HL-60/S4 treated with phorbol 12-myristate 13-acetate at 8.2 ng/mL for 4 days and 3 days (cell line): ENCODE data around the gene GLTPD2.

Source experiments
- in situ Hi-C: fragments of 300-500 bp; cut with MboI; formaldehyde crosslinking; loops from 2 replicates; pipeline ENCODE4 v1.15.0; 2022; ENCODE audit warnings: low sequenced_read_pairs

GLTPD2 gene

DNA sequence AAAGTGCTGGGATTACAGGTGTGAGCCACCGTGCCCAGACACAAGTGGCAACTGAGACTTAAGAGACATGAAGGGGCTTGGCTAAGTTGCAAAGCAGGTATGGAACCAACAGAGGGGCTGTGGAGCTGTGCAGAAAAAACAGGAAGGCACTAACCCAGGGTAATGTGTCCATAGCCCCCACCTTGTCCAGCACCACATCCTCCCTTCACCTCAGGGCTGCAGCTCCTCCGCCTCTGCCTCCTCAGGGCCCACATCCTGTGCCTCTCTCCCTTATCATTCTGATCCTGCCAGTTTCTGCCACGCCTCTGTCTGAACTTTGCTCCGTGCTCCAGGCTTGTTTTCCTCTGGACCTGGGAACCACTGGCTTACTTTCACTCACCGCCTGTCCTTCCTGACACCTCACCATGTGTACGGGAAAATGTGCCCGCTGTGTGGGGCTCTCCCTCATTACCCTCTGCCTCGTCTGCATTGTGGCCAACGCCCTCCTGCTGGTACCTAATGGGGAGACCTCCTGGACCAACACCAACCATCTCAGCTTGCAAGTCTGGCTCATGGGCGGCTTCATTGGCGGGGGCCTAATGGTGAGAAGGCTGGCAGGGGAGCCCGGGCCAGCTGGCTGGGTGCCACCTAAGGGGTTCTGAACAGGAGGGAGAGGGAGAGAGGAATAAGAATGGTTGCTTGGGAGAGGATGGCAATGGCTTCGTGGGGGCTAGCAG is 17.1 kb upstream of the GLTPD2 start, which contains the start of gene TM4SF5:
TM4SF5 (plus strand) TSS at position 368 of the 716 bp plus-strand sequence; CDS start at position 405, 37 bp downstream.
- in situ Hi-C loops = no loop called here

DNA sequence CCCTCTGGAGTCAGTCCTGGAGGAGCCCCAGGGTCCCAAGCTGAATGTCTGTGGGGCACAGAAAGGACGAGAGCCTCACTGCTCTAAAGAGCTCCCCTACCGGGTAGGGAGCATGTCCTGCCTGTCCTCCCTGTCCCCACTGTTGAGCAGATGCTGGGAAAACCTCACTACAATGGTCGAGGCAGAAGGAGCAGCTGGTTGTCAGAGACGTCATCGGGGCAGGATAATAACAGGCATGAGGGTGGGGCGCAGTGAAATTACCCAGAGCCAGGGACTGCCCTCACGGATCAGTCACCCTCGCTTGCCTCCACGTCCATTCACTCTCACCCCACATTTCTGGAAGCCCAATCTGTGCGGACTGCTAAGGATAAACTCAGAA is 16.5 kb upstream of the GLTPD2 start:
- in situ Hi-C loops = no loop called here

DNA sequence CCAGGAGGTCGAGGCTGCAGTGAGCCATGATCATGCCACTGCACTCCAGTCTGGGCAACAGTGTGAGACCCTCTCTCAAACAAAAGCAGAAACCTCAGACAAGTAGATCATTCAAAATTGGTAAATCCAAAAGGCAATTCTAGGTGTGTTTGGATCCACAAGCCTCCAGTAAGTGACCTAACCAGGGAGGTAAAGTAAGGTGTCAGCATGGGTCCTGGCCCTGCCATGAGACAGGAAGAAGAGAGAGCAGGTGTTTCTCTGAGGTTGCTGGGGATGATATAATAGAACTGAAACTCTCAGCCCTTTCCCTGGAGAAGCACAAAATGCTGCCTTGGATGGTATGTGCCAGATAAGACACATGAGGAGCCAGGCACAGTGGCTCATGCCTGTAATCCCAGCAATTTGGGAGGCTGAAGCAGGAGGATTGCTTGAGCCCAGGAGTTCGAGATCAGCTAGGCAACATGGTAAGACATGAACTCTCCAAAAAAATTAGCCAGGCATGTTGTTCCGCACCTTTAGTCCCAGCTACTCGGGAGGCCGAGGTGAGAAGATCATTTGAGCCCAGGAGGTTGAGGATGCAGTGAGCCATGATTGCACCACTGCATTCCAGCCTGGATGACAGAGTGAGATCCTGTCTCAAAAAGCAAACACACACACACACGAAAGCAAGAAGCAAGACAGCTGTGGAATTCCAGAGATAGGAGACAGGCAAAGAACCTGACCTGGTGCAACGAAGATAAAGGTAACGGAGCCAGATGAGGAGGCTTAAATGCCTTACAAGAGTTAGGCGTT is 10.6 kb upstream of the GLTPD2 start:
- in situ Hi-C loops = no loop called here

DNA sequence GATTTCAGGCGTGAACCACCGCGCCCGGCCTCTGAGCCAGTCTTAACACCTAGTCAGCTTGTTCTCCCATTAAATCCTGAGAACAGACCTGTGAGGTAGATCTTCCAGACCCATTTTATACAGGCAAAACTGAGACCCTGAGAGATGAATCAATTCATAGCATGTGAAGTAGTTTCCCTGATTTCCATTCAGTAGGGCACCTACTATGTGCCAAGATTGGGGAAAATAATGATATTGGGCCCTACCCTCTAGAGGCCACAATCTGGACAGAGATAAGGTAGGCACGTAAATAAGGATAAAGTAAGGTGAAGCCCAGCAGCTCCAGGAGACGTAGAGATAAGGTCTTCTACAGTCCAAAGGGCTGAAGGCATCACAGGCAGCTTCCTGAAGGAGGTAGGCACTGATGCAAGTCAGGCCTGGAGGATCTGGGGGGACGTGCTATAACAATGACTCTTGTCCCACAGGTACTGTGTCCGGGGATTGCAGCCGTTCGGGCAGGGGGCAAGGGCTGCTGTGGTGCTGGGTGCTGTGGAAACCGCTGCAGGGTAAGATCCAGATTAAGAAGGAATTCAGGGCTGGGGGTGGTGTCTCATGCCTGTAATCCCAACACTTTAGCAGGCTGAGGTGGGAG is 8.3 kb upstream of the GLTPD2 start:
- in situ Hi-C loops = no loop called here

DNA sequence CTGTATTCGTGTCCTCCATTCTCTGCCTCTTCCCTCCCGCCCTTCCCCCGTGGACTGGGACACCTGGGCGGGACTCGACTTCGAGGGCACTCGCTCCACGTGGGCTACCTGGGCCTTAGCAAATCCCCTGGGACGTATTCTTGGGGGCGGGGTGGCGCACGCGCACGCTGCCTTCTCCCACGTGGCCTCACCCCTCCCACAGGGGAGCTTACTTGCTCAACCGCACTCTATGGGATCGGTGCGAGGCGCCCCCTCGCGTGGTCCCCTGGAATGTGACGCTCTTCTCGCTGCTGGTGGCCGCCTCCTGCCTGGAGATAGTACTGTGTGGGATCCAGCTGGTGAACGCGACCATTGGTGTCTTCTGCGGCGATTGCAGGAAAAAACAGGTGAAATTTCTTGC is 6.1 kb upstream of the GLTPD2 start:
- in situ Hi-C loops = no loop called here

DNA sequence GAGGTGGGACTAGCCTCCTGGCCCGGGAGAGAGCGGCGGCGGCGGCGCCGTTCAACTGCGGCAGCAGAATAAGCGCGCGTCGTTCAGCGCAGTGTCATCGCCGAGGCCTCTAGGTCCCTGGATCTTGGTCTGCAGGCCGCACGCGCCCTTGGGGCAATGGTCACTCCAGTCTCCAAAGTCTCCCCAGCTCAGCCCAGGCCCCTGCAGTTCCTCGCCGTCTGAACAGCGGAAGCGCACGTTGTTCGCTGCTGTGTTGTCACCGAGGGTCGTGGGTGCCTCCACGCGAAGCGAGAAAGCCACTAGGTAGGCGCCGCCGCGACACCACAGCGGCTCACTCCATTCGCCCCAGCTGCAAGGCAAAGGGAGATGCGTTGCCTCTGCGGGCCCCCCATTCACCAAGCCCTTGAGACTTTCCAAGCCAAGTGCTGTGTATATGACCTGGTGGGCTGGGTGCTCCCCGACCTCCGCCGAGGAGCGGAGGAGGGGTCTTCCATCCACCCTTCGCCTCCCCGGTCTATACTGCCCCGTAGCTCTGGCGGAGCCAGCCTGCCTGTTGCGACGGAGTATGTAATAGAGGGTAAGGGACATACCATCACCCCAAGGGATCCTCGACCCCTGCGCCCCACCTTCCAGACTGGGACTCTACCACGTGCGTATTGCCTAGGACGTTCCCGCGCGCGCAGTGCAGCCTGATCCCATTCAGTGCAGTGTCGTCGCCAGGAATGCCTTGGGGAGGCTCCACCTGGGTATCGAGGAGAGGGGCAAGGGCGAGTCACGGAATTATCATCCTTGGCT is 3.3 kb upstream of the GLTPD2 start:
- in situ Hi-C loops = no loop called here

DNA sequence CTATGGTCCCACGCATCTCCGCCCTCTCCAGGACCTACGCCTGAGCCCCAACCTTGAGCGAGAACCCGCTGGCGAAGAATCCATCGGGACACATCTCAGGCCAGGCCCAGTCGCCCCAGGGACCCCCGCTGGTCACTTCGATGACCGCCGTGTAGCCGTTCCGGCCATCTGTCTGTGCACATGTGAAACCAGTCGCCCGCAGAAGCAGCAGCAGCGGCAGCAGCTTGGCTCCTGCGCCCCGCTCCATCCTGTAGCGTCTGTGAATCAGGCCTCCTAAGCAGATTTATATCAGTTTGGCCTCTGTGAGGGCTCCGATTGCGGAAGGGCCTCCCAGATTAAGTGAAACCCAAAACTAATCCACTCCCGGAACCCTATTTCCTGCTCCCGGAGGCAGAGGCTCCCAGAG is 2.7 kb upstream of the GLTPD2 start, which contains the start of gene VMO1:
VMO1 (minus strand) TSS at position 259 of the 406 bp plus-strand sequence; CDS start at position 247, 12 bp downstream.
- in situ Hi-C loops = no loop called here

DNA sequence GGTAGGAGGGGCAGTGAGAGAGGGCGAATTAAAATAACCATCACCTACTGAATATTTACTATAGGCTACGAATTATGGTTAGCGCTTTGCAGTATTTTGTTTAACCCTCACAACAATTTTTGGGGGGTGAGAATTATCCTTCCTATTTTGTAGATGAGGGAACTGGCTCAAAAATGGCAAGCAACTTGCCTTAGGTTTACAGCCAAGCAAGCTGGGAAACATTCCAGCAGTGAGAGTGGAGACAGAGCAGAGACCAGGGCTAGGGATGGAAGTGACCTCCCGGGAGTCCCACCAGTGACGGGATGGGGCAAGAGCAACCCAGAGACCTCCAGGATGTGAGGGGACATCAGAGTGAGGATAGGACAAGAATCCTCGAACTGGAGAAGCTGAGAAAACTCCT is 2.2 kb upstream of the GLTPD2 start:
- in situ Hi-C loops = no loop called here

DNA sequence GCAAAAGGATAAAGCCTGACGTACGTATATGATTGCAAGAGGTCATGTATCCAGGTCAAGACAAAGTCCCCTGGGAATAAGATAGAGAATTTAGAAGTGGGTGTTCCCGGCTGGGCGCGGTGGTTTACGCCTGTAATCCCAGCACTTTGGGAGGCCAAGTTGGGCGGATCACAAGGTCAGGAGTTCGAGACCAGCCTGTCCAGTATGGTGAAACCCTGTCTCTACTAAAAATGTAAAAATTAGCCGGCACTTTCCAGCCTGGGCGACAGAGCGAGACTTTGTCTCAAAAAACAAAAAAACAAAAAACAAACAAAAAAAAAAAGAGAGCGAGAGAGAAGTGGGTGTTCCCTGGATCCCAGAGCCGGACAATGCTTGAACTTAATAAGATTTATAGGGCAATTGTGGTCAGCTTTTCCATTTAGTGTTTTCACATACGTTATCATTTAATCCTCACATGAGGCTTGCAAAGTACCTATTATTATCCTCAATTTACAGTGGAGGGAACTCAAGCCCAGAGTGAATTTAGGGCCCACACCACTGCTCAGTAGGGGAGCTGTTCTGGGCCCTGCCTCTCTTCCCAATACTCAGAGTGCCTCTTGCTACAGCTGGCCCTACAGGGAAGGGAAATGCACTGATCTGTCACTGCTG is 481 bp upstream of the GLTPD2 start:
- in situ Hi-C loops = no loop called here

DNA sequence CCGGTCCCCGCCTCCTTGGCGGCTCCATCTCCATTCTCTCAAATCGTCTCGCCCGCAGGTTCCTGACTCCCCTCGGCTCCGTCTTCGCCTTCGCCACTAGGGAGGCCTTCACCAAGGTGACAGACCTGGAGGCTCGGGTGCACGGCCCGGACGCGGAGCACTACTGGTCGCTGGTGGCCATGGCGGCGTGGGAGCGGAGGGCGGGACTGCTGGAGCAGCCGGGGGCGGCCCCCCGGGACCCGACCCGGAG is 862 bp downstream of the GLTPD2 start:
- in situ Hi-C loops = no loop called here

DNA sequence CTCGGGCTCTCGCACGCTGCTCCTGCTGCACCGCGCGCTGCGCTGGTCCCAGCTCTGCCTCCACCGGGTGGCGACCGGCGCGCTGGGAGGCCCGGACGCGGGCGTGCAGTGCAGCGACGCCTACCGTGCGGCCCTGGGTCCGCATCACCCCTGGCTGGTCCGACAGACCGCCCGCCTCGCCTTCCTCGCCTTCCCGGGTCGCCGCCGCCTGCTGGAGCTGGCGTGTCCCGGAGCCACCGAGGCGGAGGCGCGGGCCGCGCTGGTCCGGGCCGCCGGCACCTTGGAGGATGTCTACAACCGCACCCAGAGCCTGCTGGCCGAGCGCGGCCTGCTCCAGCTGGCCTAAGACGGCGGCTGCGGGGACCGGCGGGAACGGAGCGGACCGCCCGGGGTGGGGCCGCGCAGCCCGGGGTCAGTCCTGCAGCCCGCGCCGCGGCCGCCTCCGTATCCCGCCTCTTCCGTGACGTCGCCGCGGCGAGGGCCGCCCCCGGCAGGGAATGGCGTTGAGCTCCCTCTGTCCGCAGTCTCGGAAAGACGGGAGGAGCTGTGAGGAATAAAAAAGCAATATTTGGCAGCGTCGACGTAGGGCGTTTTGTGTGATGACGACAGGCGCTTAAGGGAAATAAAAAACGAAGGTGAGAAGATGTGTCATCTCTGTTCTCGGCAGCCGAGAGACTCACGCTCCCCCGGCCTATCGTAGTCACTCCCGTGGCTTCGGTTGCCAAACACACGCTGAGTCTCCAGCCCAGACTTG is 1.4 kb downstream of the GLTPD2 start:
- in situ Hi-C loops = no loop called here

DNA sequence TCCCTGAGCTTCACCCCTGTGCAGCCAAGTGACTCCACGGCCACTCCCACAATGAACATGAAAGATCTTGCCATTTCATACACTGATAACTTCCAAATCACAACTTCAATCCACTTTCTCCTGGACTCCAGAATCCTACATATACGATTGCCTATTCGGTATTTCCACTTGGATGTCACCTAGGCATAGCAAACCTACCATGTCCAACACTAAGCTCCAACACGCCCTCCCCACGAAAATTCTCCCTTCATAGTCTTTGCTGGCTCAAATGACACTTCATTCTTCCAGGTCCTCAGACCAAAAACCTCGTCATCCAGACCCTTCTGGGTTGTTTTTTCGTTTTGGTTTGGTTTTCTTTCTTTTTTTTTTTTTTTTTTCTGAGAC is 1.9 kb downstream of the GLTPD2 start:
- in situ Hi-C loops = no loop called here

DNA sequence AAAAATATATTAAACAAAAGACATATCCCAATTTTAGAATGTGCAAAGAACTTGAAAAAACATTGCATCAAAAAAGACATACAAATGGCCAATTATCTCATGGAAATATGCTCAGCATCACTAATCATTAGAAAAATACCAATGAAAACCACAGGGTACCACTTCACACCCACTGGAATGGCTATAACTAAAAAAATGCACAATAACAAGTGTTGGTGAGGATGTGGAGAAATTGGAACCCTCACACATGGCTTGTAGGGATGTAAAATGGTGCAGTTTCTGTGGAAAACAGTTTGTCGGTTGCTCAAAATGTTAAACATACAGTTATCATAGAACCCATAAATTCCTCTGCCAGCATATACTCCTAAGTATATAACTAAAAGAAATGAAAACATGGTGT is 6.4 kb downstream of the GLTPD2 start:
- in situ Hi-C loops = no loop called here

DNA sequence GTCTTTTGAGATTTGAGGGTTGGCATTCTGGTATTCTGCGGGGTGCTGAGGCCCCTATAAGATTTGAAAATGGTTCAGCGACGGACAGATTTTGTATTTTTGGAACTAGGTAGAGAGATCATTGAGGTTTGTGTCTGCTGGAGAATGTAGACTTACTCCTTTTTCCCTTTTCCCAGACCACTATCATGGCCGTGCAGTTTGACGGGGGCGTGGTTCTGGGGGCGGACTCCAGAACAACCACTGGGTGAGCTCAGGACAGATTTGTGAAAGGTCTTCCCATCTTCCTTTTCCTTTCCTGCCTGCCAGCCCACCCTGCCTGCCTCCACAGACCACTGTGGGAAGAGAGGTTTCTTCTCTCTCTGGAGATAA is 7.8 kb downstream of the GLTPD2 start:
- in situ Hi-C loops = no loop called here

DNA sequence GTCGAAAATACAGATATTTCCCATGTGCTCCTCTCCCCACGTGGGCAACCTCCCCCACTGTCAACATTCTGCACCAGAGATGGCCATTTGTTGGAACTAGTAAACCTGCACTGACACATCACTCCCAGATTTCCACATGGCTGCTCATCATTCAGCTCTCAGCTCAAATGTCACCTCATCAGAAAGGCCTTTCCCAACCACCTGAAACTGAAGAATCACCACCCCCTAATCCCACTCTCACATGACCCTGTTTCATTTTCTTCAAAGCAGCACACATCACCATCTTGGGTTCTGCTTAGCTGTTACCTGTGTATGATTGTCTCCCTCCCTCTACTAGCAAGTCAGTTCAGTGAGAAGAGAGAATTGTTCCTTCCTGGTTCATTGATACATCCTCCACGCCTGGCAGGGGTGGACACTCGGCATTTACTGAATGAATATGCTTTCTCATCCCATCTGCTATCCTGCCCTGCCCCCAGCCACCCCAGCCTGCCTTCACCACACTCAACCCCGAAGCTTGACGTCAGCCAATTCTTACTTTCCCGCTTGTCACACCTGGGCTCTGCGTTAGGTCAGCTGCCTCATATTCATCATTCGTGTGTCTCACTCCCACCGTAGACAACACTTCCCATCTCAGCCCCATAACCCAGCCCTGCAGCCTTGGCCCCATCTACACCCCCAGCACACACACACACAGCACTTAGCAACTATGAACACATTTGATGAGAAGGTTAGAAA is 11.9 kb downstream of the GLTPD2 start:
- in situ Hi-C loops = no loop called here

DNA sequence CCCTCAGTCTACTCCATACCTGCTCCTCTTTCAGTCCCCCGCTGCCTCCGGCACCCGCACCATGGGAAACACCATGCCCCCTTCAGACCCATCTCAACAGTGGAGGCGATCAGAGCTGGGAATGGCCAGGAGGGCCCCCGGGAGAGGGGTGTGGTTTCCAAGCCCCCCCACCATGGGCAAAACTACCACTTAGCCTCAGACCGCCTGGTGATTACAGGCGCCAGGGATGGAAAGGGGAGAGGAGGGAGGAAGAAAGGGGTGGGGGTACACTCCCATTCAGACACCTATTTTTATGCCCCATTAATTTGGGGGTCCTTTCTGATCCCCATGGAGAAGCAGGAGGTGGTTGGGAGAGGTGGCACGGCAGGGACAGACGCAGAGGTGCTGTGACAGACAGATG is 13.5 kb downstream of the GLTPD2 start, which contains the start of gene C17orf114:
C17orf114 (minus strand) TSS at position 101 of the 400 bp plus-strand sequence.
- in situ Hi-C loops = no loop called here

DNA sequence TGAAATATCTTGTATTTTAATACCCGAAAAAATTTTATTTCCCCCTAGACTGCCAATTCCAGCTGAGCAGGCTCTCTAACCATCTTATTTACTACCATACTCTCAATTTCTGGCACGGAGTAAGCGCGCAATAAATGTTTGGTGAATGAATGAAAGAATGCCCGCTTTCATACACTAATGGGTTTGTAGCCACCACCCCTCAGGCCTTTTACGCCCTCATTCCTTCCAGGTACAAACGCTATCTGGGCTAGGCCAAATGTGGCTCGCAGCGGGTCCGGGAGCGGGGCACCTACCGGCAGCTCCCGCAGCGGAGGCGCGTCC is 17.7 kb downstream of the GLTPD2 start:
- in situ Hi-C loops = no loop called here

DNA sequence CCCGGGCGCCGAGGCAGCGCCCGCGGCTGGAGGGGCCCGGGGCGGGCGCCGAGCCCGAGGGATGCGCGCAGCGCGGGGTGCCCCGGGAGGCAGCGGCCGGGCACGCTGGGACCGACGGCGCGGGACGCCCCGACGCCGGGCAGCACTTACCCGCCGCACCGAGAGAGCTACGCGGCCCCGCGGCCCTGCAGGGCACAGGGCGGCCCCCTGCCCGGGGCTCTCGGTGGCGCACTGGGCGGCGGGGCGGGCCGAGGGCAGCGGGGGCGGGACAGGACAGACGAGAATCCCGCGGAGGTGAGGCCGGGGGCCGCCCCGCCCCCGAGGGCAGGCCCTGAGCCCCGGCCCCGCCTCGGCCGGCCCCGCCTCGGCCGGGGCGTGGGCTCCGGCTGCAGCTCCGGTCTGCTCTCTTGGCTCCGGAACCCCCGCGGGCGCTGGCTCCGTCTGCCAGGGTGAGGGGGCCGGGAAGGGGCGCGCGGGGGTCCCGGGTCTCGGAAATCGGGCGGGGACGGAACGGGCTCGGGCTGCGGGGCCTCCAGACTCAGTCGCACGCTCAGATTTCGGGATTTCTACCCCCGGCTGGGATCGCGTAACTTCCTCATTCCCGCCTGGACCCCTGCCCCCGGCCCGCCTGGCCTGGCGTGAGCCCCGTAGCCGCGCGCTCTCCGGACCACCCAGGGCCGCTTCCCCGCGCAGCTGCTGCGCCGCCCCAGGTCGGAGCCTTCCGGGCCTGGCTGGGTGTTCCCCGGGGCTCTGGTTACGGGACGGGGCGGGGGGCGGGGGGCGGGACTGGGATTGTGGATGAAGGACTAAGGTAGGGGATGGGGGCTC is 18.2 kb downstream of the GLTPD2 start, which contains the start of gene PLD2:
PLD2 (plus strand) TSS at position 376 of the 828 bp plus-strand sequence. CDS start 621 bp downstream, outside the sequence.
- in situ Hi-C loops = no loop called here
